Liver (tissue), 3 donors: ENCODE results near the gene SLC15A2.

Experiments
- EGR1 ChIP-seq, 2 donors: IDR thresholded peaks; 2 replicates each; pipeline ENCODE4 v1.6.1; 2016 to 2018; ENCODE audit warnings: antibody characterized with exemption in 2 of 2, low read depth in 2 of 2
- HNF4A ChIP-seq, 2 donors: conservative IDR thresholded peaks; 2 replicates each; pipeline ENCODE4 v1.6.1; 2016; ENCODE audit warnings: antibody characterized with exemption in 2 of 2, mild to moderate bottlenecking in 2 of 2
- HNF4G ChIP-seq: IDR thresholded peaks from 2 replicates; pipeline ENCODE4 v1.6.1; 2016; ENCODE audit warnings: antibody characterized with exemption
- RAD21 ChIP-seq, 2 donors: IDR thresholded peaks; 2 replicates each; pipeline ENCODE4 v1.6.1; 2016; ENCODE audit warnings: antibody characterized with exemption in 2 of 2, mild to moderate bottlenecking in 2 of 2
- SP1 ChIP-seq: IDR thresholded peaks from 2 replicates; pipeline ENCODE4 v1.6.1; 2018; ENCODE audit warnings: antibody characterized with exemption, mild to moderate bottlenecking
- TAF1 ChIP-seq: conservative IDR thresholded peaks from 2 replicates; pipeline ENCODE4 v1.6.1; 2016; ENCODE audit warnings: antibody characterized with exemption, mild to moderate bottlenecking
- YY1 ChIP-seq: IDR thresholded peaks from 2 replicates; pipeline ENCODE4 v1.6.1; 2016; ENCODE audit warnings: antibody characterized with exemption, mild to moderate bottlenecking
- TF ChIP-seq, protein P1 (sequence below): IDR thresholded peaks from 2 replicates; pipeline ENCODE4 v1.6.1; 2016; ENCODE audit warnings: antibody characterized with exemption, mild to moderate bottlenecking
- TF ChIP-seq, protein P2 (sequence below): fragments of 150-350 bp; IDR thresholded peaks from 2 replicates; pipeline ENCODE4 v1.5.1; 2017; ENCODE audit warnings: improper control_type of control experiment, low read depth, low read length; ENCODE audit not compliant: missing input control
- donor health status: healthy.
- donor health status: healthy.

DNA sequence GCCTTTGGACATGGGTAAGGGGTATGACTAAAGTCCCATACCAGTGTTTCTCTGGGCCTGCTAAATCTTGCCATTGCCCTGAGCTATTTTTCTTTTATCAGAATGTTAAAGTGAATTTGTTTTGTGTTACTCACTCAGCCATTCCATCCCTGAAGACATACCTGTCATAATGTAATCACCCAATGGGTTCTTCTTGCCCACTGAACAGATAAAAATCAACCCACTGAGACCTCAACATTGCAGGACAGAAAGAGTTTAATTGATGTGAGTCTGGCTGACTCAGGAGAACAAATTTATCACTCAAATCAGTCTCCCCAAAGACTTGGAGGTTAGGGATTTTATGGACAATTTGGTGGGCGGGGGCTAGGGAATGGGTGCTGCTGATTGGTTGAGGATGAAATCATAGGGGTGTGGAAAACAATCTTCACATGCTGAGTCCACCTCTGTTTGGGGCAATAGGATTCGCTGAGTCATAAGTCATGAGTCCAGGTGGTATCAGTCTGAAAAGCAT, 80.5 kb downstream of the SLC15A2 start:
- TF ChIP-seq, protein P1, sequence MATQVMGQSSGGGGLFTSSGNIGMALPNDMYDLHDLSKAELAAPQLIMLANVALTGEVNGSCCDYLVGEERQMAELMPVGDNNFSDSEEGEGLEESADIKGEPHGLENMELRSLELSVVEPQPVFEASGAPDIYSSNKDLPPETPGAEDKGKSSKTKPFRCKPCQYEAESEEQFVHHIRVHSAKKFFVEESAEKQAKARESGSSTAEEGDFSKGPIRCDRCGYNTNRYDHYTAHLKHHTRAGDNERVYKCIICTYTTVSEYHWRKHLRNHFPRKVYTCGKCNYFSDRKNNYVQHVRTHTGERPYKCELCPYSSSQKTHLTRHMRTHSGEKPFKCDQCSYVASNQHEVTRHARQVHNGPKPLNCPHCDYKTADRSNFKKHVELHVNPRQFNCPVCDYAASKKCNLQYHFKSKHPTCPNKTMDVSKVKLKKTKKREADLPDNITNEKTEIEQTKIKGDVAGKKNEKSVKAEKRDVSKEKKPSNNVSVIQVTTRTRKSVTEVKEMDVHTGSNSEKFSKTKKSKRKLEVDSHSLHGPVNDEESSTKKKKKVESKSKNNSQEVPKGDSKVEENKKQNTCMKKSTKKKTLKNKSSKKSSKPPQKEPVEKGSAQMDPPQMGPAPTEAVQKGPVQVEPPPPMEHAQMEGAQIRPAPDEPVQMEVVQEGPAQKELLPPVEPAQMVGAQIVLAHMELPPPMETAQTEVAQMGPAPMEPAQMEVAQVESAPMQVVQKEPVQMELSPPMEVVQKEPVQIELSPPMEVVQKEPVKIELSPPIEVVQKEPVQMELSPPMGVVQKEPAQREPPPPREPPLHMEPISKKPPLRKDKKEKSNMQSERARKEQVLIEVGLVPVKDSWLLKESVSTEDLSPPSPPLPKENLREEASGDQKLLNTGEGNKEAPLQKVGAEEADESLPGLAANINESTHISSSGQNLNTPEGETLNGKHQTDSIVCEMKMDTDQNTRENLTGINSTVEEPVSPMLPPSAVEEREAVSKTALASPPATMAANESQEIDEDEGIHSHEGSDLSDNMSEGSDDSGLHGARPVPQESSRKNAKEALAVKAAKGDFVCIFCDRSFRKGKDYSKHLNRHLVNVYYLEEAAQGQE, result no peak
- TF ChIP-seq, protein P2, sequence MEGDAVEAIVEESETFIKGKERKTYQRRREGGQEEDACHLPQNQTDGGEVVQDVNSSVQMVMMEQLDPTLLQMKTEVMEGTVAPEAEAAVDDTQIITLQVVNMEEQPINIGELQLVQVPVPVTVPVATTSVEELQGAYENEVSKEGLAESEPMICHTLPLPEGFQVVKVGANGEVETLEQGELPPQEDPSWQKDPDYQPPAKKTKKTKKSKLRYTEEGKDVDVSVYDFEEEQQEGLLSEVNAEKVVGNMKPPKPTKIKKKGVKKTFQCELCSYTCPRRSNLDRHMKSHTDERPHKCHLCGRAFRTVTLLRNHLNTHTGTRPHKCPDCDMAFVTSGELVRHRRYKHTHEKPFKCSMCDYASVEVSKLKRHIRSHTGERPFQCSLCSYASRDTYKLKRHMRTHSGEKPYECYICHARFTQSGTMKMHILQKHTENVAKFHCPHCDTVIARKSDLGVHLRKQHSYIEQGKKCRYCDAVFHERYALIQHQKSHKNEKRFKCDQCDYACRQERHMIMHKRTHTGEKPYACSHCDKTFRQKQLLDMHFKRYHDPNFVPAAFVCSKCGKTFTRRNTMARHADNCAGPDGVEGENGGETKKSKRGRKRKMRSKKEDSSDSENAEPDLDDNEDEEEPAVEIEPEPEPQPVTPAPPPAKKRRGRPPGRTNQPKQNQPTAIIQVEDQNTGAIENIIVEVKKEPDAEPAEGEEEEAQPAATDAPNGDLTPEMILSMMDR, result no peak
- TF ChIP-seq SP1 (no peak), HNF4G (no peak), EGR1 (IDR thresholded peaks at IDR 0.05; ENCODE audit: low read depth in 2 of 2) (no peak), RAD21 (IDR thresholded peaks at IDR 0.05) (no peak), HNF4A (conservative IDR thresholded peaks at IDR 0.05) (no peak), YY1 (no peak), TAF1 (no peak)
